ENCODE measurements around the gene CD164L2.

CD164L2 gene

DNA sequence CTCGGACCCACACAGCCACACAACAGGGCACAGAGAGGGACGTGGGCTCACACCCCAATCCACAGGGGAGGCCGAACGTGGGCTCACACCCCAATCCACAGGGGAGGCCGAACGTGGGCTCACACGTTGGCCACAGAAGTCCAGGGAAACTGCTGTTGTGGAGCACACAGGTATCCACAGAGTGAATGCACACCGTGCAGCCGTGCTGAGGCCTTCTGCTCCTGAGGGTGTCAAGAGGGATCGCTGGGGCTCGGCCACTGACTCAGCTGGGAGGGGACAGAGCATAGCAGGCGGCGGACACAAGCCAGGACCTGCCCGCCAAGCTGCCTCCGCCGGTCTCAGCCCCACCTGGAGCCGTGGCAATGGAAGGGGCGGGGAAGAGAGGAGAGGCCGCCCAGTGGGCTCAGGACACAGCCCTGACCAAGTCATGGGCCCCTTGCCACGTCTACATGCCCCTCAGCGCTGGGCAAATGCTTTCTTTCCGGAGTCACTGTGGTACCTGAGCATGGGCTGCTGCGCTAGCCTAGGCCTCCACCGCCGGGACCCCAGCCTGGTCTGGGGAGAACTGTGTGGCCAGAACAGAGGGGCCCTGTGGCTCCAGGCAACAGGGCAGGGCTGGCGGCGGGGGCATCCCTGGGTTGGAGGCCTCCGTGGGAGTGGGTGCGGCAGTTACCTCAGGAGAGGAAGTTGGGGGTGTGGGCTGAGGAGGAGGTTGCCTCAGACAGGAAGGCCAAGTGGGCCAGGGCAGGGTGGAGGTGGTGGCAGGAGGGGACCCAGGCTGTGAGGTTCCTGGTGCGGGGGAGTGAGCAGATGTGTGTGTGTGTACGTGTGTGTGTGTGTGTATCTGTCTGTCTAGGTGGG, 40.1 kb downstream of the CD164L2 start:
- peak; percentile 81 for DNase-seq

DNA sequence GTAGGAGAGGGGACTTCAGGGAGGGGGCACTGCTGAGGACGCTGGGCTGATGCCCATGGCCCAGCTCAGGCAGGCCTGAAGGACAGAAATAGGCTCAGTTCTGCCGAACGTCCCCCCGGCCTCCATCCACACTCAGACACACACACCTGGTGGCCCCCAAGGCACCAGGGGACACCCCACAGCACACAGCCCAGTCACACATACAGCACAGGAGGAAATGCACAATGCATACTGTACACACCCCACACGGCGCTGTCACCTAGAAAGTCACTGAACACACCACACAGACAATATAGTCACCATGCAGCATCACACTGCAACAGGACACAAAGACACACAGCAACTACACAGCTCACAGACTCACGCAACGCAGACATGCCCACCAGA, 40.7 kb downstream of the CD164L2 start:
- DNase-seq: peak; percentile 33

DNA sequence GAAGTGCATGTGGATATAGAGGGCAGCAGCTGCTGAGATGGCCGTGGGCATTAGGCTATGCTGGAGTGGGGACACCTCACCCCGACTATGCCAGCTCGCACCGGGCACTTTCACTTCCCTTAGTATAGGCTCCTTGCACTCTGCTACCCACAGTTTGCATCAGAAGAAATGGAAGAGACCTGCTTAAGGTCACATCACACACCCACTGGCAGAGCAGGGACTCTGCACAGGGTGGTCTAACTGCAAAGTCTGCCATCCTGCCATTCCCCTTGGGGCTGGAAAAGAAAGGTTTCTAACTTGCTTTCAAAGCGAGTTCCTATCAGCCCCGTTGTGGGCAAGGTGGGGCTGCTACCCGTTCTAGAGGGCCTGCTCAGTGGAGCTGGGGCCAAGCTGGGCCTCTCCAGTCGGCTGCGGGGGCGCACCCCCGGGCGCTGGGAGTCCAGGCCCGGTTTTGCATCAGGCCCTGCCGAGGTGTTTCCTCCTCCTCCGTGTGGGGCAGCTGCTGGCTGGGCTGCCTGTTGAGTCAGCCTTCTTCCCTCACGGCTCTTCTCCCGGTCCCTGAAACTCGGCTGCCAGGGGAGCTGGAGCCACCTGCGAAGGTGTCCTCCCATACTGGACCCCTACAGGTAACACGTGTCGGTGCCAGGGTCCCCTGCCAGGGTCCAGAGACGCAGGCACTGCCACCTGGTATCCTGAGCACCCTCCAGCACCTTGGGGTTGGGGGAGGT, 41.4 kb downstream of the CD164L2 start, which contains the start of gene SYTL1:
TSS of gene SYTL1 (plus strand) at position 498 of the 728 bp plus-strand sequence. CDS start 3,313 bp downstream, outside the sequence.
- peak; percentile 82 for DNase-seq

DNA sequence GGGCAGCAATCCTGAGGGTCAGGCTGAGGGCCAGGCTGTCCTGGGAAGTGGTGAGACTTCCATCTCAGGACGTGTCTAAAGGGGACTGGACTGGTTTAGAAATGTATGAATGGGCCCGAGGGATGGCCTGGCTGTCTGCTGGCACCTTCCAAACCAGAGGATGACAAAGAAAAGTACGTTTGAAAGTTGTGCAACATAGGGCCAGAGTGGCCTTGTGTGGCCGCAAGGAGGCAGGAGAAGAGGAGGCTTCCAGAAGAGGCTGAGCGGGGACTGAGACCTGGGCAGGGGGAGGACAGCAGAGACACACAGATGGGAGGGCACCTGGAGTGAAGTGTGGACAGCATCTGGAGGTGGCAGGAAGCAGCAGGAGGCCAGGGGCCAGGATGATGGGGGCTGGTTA, 43.9 kb downstream of the CD164L2 start:
- DNase-seq: no peak

DNA sequence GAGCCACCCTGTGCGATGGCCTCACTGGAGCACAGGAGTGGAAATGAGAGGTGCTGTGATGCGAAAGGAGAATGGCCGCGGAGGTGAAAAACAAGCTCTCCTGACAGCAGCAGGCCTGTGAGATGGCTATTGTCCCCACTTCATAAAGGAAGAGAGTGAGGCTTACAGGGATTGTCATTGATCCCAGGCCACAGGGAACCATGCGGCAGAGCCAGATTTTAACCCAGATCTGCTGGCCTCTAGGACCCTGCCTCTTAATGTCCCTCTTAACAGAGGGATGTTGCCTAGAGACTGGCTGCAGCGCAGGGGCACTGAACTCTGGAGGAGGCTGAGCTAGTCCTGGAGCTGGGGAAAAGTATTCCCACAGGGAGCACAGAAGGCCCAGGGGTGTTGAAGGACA, 44.4 kb downstream of the CD164L2 start:
- no peak for DNase-seq

DNA sequence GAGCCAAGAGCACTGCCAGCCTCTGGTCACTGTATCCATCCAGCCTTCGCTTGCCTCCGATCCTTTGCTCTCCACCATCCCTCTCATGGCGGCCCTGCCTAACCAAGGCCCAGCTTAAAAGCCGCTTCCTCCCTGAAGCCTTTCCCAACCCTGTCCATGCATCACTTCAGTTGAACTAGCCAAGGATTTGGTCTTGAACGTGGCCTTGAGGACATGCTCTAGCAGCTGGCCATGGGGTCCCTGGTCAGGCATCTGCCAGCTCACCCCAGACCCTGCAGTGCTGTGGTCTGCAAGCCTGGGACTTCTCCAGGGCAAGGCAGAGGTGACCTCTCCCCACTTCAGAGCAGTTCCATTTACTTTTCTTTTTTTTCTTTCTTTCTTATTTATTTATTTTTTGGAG, 46.4 kb downstream of the CD164L2 start:
- no peak for DNase-seq

DNA sequence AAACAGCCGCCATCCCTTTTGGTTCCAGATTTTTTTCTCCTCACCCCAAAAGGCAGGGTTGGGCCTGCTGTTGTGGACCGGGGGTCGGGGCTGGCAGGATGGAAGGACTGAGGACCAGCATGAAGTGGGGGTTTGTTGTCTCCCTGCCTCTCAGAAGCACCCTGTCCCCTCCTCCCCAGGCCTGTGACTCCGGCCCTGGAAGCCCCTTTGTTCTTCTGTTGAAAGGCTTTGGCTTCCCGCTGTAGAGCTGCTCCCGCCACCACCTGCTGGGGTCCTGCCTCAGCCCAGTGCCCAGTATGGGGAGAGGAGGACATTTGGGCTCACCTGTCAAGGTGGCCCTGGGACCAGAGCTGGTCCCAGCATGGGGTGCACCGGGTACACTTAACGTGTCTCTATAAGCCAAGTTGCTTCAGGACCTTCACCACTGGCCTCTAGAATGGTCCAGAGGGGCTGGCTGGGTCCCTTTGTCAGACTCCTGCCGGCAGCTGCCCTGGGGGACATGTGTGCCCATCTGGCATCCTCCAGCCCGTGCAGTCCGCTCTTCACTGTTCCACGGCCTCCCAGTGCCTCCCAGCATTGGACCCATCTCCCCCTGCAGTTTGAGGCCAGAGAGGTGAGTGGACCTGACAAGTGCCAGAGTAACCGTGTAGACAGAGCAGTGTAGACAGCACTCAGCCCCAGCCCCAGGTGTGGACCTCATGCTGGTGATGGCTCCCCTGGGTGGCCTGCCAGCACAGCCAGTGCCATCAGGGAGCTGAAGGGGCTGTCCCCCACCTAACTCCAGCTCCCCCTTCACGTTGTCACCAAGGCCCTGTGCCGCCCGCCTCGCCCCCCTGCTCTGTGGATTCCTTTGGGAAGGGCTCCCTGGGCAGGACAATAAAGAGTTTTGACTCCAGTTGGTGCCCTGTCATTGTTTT, 47.4 kb downstream of the CD164L2 start:
- DNase-seq: no peak

DNA sequence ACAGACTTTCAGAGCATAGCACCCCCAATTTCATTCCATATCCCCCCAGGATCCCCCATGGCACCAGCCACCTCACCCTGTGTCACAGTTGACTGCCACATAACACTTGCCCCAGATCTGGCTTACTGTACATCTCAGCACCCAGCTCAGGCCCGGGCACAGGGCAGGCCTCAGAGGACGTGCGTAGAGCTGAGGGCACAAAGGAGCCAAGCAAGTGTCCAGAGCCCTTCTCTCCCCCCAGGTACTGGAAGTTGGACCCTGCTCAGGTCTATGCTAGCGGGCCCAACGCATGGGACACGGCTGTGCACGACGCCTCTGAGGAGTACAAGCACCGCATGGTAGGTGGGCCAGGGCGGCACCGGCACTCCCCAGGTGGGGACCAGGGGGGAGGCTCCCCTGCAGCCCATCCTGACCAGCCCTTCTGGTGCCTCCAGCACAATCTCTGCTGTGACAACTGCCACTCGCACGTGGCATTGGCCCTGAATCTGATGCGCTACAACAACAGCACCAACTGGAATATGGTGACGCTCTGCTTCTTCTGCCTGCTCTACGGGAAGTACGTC, 49.3 kb downstream of the CD164L2 start:
- DNase-seq: no peak

DNA sequence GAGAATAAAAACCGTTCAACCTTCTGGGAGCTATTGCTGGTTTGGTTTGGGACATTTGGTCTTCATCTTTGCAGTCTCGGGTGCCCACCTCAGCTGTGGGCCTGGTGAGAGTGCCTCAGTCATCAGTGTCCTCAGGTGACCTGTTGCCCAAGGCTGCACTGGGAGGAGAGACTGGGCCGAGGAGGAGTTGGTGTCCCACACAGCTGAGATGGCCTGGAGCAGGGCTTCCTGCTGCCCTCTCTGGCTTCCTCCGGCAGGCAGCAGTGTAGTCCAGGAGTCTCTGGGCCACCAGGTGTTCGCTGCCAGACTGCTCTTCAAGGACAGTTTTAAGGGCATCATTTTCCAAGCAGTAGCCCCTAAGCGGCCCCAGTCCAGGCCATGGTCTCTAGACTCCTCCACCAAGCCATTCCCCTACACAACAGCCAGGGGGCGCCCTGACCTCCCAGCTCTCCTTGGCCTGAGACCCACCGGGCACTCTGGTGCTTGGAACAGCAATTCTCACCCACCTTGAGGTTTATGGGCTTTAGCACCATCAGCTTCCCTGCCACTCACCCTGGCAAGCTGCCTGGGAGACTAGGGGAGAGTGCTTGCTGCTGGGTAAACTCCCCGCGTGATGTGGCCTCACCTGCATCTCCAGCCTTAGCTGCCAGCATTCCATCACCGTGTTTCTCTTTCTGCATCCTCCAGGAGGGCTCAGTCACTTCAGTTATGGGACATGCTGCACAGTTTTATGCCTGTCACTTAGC, 50.4 kb downstream of the CD164L2 start:
- peak; percentile 29 for DNase-seq

DNA sequence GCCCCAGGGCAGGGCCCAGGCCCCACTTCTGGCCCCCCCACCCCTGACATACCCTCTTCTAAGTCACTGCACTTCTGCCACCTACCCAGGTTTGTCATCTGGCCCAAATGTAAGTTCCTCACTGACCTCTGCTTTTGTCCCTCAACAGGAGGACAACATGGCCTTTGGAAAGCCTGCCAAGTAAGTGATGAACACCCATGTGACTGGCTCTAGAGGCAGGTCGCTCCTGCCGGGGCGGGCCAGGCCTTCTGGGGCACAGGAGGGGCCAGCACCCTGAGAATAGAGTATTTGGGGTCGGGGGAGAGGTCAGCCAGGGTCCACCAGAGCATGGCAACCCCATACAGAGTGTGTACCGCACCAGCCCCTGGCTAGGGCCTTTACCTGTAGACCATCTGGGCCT, 51.2 kb downstream of the CD164L2 start:
- DNase-seq: no peak

DNA sequence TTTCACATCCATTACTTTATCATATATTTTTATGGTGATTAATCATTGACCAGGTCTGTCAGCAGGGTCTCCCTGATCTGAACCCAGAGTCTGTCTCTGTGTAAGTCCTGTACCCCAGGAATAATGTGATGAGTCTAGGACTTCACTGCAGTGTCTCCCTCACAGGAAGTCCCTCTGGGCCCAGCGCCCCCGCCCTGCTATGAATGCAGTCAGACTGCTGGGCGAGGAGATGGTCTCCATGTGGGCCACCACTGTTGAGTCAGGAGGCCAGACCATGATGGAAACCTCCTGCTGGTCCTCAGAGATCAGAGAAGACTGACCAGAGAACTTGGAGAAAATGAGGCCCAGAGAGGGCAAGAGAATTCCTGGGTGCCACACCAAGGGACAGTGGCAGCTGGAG, 51.7 kb downstream of the CD164L2 start:
- no peak for DNase-seq

DNA sequence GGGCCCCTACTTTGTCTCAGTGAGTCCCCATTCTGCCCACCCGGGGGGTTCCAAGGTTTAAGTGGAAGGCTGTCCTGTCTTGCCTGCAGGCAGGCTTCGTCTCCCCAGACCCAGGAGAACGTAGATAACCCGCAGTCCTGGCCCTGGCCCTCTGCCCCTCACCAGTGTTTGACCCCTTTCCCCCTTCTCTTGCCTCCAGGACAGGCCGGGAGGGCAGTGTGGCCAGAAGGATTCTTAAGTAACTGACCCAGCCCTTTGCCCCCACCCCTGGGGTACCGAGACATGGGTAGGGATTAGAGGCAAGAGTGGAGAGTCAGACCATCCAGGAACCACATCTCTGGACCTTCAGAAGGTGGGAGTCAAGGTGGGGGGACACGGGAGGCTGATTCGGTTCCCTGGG, 52.3 kb downstream of the CD164L2 start:
- no peak for DNase-seq

All from NCI-H69 (cell line).